ENCODE measurements around the gene TUBA4A.

DNA sequence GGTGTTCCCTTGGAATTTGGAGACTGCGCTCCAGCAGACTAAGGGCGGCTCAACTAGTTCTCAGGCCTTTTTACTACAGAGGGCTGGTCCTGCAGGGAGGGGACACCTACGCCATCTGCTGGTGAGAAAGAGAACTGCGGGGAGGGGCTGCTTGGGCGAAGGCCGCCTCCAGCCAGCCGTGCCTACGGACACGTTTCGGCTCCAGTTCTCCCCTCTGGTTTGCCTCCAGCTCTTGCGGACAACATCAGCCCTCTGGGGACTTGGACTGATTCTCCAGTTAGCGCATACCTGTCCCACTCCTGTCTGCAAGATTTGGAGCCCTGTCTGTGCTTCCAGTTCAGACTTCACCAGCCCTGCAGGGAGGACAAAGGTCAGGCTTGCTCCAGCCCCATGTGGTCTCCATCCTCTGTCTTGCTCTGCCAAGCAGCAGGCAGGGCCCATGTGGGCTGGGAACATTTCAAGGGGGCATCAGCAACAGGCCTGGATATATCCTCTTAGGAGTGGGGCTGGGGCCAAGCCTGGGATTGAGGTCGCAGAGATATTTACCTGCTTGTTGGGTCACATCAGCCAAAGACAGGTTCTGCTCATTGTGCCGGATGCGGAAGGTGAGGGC is 45.1 kb upstream of the TUBA4A start:
- TF ChIP-seq, protein P1, sequence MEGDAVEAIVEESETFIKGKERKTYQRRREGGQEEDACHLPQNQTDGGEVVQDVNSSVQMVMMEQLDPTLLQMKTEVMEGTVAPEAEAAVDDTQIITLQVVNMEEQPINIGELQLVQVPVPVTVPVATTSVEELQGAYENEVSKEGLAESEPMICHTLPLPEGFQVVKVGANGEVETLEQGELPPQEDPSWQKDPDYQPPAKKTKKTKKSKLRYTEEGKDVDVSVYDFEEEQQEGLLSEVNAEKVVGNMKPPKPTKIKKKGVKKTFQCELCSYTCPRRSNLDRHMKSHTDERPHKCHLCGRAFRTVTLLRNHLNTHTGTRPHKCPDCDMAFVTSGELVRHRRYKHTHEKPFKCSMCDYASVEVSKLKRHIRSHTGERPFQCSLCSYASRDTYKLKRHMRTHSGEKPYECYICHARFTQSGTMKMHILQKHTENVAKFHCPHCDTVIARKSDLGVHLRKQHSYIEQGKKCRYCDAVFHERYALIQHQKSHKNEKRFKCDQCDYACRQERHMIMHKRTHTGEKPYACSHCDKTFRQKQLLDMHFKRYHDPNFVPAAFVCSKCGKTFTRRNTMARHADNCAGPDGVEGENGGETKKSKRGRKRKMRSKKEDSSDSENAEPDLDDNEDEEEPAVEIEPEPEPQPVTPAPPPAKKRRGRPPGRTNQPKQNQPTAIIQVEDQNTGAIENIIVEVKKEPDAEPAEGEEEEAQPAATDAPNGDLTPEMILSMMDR (IDR thresholded peaks at IDR 0.05): peak; percentile 94 to 99 (median 97)
- TF ChIP-seq POLR2A (IDR thresholded peaks at IDR 0.05): no peak
